ENCODE results near the gene USP17L10. TPM values are rescaled to one million over a fixed set of nuclear protein-coding genes. Genes with fewer than 3 reads are reported as not detected.
"Not testable (repeated sequence)": the region's sequence is repeated elsewhere in the genome, so short reads cannot be mapped to it uniquely, and the experiment has no call there.

Gene USP17L10
- not detected in 2 replicates for total RNA-seq (ENCODE audit: low replicate concordance)

GRCh38 chr4:9210357-9210756 is at the start of gene USP17L10:
Gene USP17L10, plus strand, starts transcription at chr4:9210657. Its CDS starts 0 bp downstream, at chr4:9210657.
- not testable (repeated sequence) for DNase-seq (ENCODE audit: low read depth); H3K4me3 ChIP-seq (ENCODE audit: low read depth, low read length)

DNA sequence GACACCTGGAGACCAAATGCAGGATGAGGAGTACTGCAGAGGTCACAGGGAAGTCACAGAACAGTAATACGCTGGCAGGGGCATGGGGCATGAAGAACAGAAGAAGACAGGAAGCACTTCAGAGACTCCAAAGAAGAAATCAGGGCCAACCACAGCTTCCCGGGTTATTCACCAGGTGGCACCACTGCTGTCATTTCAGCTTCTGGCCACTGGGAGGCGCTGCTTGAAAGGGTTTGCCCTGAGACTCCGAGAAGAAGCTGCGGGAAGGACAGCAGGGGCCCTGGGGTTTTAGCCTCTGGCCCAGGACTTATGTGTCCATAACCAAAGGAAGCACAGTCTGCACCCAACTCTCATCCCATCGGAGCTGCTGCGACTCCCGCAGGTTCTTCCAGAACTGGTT is 44.5 kb upstream of the USP17L10 start:
- H3K4me3 ChIP-seq (ENCODE audit: low read depth, low read length); DNase-seq (ENCODE audit: low read depth): not testable (repeated sequence)

DNA sequence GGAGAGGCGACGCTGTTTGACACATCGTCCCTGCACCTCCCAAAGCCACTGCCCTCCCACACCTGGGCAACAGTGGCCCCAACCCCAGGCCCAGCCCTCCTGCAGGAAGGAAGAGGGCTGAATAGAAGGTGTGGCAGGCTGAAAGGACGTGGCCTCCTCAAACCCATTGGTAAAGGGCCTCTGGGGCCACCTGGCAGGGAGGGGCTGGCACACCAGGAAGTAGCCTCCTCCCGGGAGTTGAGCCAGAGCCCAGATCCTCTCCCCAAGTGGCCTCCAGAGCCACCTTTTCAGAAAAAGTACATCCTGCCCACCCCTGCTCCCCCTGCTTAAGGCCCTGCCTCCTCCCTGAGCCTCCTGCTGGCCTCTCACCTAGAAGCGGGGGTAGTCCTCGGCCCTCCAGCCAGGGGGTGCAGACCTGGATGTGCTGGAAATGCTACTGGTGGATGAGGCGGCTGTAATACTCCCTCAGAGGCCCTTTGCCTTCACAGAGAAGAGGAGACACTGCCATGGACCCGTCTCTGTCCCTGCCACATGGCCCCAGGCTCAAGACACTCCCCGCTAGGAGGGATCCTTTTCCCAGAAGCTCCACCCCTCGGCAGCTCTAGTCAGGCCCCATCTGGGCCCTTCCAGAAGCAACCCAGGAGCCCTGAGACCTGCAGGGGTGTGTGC is 40.5 kb upstream of the USP17L10 start, which contains the start of gene FAM90A26:
Gene FAM90A26 (plus strand): TSS at position 619 of the 669 bp plus-strand sequence. CDS start 2,764 bp downstream, outside the sequence.
- not testable (repeated sequence) for DNase-seq (ENCODE audit: low read depth); H3K4me3 ChIP-seq (ENCODE audit: low read depth, low read length)

GRCh38 chr4:9214701-9215100 is 4.2 kb downstream of the USP17L10 start:
- DNase-seq (ENCODE audit: low read depth) = not testable (repeated sequence)

DNA sequence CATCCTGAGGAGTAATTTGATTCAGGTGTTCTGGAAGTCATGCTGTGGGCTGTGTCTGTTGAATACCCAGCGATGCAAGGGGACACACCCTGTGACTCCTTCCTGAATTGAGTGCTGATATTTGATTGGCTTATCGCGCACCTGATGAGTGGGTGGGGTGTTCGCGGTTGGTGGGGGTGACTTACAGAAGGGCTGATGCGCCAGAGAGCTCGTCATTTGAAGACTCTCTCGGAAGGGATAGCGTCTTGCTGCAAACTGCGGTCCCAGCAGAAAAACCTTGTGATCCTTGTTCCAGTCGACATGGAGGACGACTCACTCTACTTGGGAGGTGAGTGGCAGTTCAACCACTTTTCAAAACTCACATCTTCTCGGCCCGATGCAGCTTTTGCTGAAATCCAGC is 4.6 kb downstream of the USP17L10 start, which contains the start of gene USP17L11:
Gene USP17L11 (plus strand): TSS at position 301 of the 400 bp plus-strand sequence. CDS start 0 bp downstream, at position 301.
- DNase-seq (ENCODE audit: low read depth); H3K4me3 ChIP-seq (ENCODE audit: low read depth, low read length): not testable (repeated sequence)

More at GRCh38 chr4:9214701-9215100, 4.2 kb downstream of the USP17L10 start:
- H3K4me3 ChIP-seq (ENCODE audit: low read depth, low read length) = not testable (repeated sequence)

- DNase-seq (ENCODE audit: low read depth); H3K4me3 ChIP-seq (ENCODE audit: low read depth, low read length): not testable (repeated sequence)
These were observed 9.4 kb downstream of the USP17L10 start, which contains the start of gene USP17L12 for GRCh38 chr4:9219852-9220251. Gene USP17L12, plus strand, starts transcription at chr4:9220152. Its CDS starts 0 bp downstream, at chr4:9220152.

- not testable (repeated sequence) for H3K4me3 ChIP-seq (ENCODE audit: low read depth, low read length); DNase-seq (ENCODE audit: low read depth)
These were observed 14.1 kb downstream of the USP17L10 start, which contains the start of gene USP17L13 for GRCh38 chr4:9224596-9224995. Gene USP17L13, plus strand, starts transcription at chr4:9224896. Its CDS starts 0 bp downstream, at chr4:9224896.

GRCh38 chr4:9230249-9230648 is 19.8 kb downstream of the USP17L10 start:
- not testable (repeated sequence) for DNase-seq (ENCODE audit: low read depth); H3K4me3 ChIP-seq (ENCODE audit: low read depth, low read length)

DNA sequence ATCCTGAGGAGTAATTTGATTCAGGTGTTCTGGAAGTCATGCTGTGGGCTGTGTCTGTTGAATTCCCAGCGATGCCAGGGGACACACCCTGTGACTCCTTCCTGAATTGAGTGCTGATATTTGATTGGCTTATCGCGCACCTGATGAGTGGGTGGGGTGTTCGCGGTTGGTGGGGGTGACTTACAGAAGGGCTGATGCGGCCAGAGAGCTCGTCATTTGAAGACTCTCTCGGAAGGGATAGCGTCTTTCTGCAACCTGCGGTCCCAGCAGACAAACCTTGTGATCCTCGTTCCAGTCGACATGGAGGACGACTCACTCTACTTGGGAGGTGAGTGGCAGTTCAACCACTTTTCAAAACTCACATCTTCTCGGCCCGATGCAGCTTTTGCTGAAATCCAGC is 23.6 kb downstream of the USP17L10 start, which contains the start of gene USP17L15:
Gene USP17L15 (plus strand): TSS at position 301 of the 400 bp plus-strand sequence. CDS start 0 bp downstream, at position 301.
- DNase-seq (ENCODE audit: low read depth) = not testable (repeated sequence)

DNA sequence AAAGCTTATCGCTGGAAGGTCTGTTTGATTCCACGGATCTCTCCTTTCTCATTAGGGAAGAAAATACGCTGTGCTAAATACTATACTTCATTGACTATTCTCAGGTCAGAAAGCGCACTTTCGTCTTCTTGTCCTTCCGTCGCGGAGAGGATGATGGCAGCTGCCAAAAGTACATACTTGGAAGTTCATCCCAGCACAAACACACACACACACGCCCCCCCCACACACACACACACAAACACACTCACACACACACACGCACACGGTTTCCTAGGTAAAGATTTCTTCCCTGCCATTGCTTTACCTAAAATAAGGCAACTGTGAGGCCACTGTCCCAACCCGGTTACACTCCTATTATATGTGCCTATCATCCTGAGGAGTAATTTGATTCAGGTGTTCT is 28.0 kb downstream of the USP17L10 start:
- not testable (repeated sequence) for DNase-seq (ENCODE audit: low read depth)

More for the DNA sequence above, 23.6 kb downstream of the USP17L10 start, which contains the start of gene USP17L15:
- not testable (repeated sequence) for H3K4me3 ChIP-seq (ENCODE audit: low read depth, low read length)

GRCh38 chr4:9243579-9243978 is 33.1 kb downstream of the USP17L10 start, which contains the start of gene USP17L17:
Gene USP17L17, plus strand, starts transcription at chr4:9243879. Its CDS starts 0 bp downstream, at chr4:9243879.
- not testable (repeated sequence) for H3K4me3 ChIP-seq (ENCODE audit: low read depth, low read length); DNase-seq (ENCODE audit: low read depth)

More for the DNA sequence above, 28.0 kb downstream of the USP17L10 start:
- H3K4me3 ChIP-seq (ENCODE audit: low read depth, low read length) = not testable (repeated sequence)

GRCh38 chr4:9247953-9248680 is 37.7 kb downstream of the USP17L10 start, which contains the start of gene USP17L18:
Gene USP17L18, plus strand, starts transcription at chr4:9248630. Its CDS starts 0 bp downstream, at chr4:9248630.
- H3K4me3 ChIP-seq (ENCODE audit: low read depth, low read length); DNase-seq (ENCODE audit: low read depth): not testable (repeated sequence)

- not testable (repeated sequence) for DNase-seq (ENCODE audit: low read depth); H3K4me3 ChIP-seq (ENCODE audit: low read depth, low read length)
These were observed 42.6 kb downstream of the USP17L10 start, which contains the start of gene USP17L19 for GRCh38 chr4:9253078-9253477. Gene USP17L19, plus strand, starts transcription at chr4:9253378. Its CDS starts 0 bp downstream, at chr4:9253378.

- not testable (repeated sequence) for H3K4me3 ChIP-seq (ENCODE audit: low read depth, low read length); DNase-seq (ENCODE audit: low read depth)
These were observed 47.4 kb downstream of the USP17L10 start, which contains the start of gene USP17L20 for GRCh38 chr4:9257824-9258223. Gene USP17L20, plus strand, starts transcription at chr4:9258124. Its CDS starts 0 bp downstream, at chr4:9258124.

Other genes with a start within 250 kb of the USP17L10 start
- not detected in 2 replicates for gene FAM90A26, start 40.2 kb upstream of the USP17L10 start, total RNA-seq (ENCODE audit: low replicate concordance)
- gene USP17L11, start 4.7 kb downstream of the USP17L10 start, total RNA-seq (ENCODE audit: low replicate concordance) = not detected in 2 replicates
- not detected in 2 replicates for gene USP17L12, start 9.5 kb downstream of the USP17L10 start, total RNA-seq (ENCODE audit: low replicate concordance)
- not detected in 2 replicates for gene USP17L13, start 14.2 kb downstream of the USP17L10 start, total RNA-seq (ENCODE audit: low replicate concordance)
- not detected in 2 replicates for gene USP17L15, start 23.7 kb downstream of the USP17L10 start, total RNA-seq (ENCODE audit: low replicate concordance)
- gene USP17L17, start 33.2 kb downstream of the USP17L10 start, total RNA-seq (ENCODE audit: low replicate concordance) = not detected in 2 replicates
- not detected in 2 replicates for gene USP17L18, start 38.0 kb downstream of the USP17L10 start, total RNA-seq (ENCODE audit: low replicate concordance)
- not detected in 2 replicates for gene USP17L19, start 42.7 kb downstream of the USP17L10 start, total RNA-seq (ENCODE audit: low replicate concordance)
- gene USP17L20, start 47.5 kb downstream of the USP17L10 start, total RNA-seq (ENCODE audit: low replicate concordance) = not detected in 2 replicates
- not detected in 2 replicates for gene USP17L21, start 52.2 kb downstream of the USP17L10 start, total RNA-seq (ENCODE audit: low replicate concordance)
- gene USP17L22, start 57.0 kb downstream of the USP17L10 start, total RNA-seq (ENCODE audit: low replicate concordance) = not detected in 2 replicates
- not detected in 2 replicates for gene USP17L24, start 114.5 kb downstream of the USP17L10 start, total RNA-seq (ENCODE audit: low replicate concordance)
- not detected in 2 replicates for gene USP17L25, start 119.3 kb downstream of the USP17L10 start, total RNA-seq (ENCODE audit: low replicate concordance)
- gene USP17L26, start 124.0 kb downstream of the USP17L10 start, total RNA-seq (ENCODE audit: low replicate concordance) = not detected in 2 replicates
- not detected in 2 replicates for gene USP17L5, start 128.7 kb downstream of the USP17L10 start, total RNA-seq (ENCODE audit: low replicate concordance)
- not detected in 2 replicates for gene USP17L27, start 133.5 kb downstream of the USP17L10 start, total RNA-seq (ENCODE audit: low replicate concordance)
- not detected in 2 replicates for gene USP17L28, start 138.2 kb downstream of the USP17L10 start, total RNA-seq (ENCODE audit: low replicate concordance)
- gene USP17L29, start 143.0 kb downstream of the USP17L10 start, total RNA-seq (ENCODE audit: low replicate concordance) = not detected in 2 replicates
- gene USP17L30, start 152.5 kb downstream of the USP17L10 start, total RNA-seq (ENCODE audit: low replicate concordance) = not detected in 2 replicates
- gene DEFB131A, start 233.8 kb downstream of the USP17L10 start, total RNA-seq (ENCODE audit: low replicate concordance) = not detected in 2 replicates